ENCODE data around the gene MAP7.

The MAP7 gene

GRCh38 chr6:136520517-136520916 lies 29.7 kb downstream of the MAP7 start:
- Histone ChIP-seq H3K27ac (ENCODE audit: low read depth, low read length) (no peak overlapping the region), H3K36me3 (ENCODE audit: control insufficient read depth, insufficient read depth, low read length) (no peaks in the 10 kb centered on the region), H3K4me1 (ENCODE audit: control insufficient read depth, insufficient read depth, low read length) (peaks cover 13% of the 10 kb centered on the region), H3K9ac (ENCODE audit: low read length) (no peak overlapping the region), H3K4me3 (ENCODE audit: low read depth, low read length) (no peak overlapping the region), H3K9me3 (ENCODE audit: control insufficient read depth, insufficient read depth, low read depth, low read length) (no peaks in the 10 kb centered on the region), H3K27me3 (ENCODE audit: control insufficient read depth, insufficient read depth, low read length) (no peaks in the 10 kb centered on the region)

- no peak overlapping the region for H3K9ac ChIP-seq (ENCODE audit: low read length)
- no peak overlapping the region for H3K4me3 ChIP-seq (ENCODE audit: low read depth, low read length)
- H3K27me3 ChIP-seq (ENCODE audit: control insufficient read depth, insufficient read depth, low read length) = no peaks in the 10 kb centered on the region
- no peaks in the 10 kb centered on the region for H3K36me3 ChIP-seq (ENCODE audit: control insufficient read depth, insufficient read depth, low read length)
- no peaks in the 10 kb centered on the region for H3K9me3 ChIP-seq (ENCODE audit: control insufficient read depth, insufficient read depth, low read depth, low read length)
- peaks cover 5% of the 10 kb centered on the region; the same call in 1 of the 2 replicates for H3K4me1 ChIP-seq (ENCODE audit: control insufficient read depth, insufficient read depth, low read length)
- H3K27ac ChIP-seq (ENCODE audit: low read depth, low read length) = no peak overlapping the region
These were observed 32.6 kb downstream of the MAP7 start for GRCh38 chr6:136517582-136517981.

- Histone ChIP-seq H3K4me3 (ENCODE audit: low read depth, low read length) (no peak overlapping the region), H3K9ac (ENCODE audit: low read length) (no peak overlapping the region), H3K27me3 (ENCODE audit: control insufficient read depth, insufficient read depth, low read length) (no peaks in the 10 kb centered on the region), H3K9me3 (ENCODE audit: control insufficient read depth, insufficient read depth, low read depth, low read length) (no peaks in the 10 kb centered on the region), H3K36me3 (ENCODE audit: control insufficient read depth, insufficient read depth, low read length) (no peaks in the 10 kb centered on the region), H3K27ac (ENCODE audit: low read depth, low read length) (no peak overlapping the region), H3K4me1 (ENCODE audit: control insufficient read depth, insufficient read depth, low read length) (peaks cover 5% of the 10 kb centered on the region; the same call in 1 of the 2 replicates)
These were observed 33.2 kb downstream of the MAP7 start for GRCh38 chr6:136517002-136517401.

- Histone ChIP-seq H3K36me3 (ENCODE audit: control insufficient read depth, insufficient read depth, low read length) (no peaks in the 10 kb centered on the region), H3K27ac (ENCODE audit: low read depth, low read length) (no peak overlapping the region), H3K27me3 (ENCODE audit: control insufficient read depth, insufficient read depth, low read length) (no peaks in the 10 kb centered on the region), H3K9me3 (ENCODE audit: control insufficient read depth, insufficient read depth, low read depth, low read length) (no peaks in the 10 kb centered on the region), H3K9ac (ENCODE audit: low read length) (no peak overlapping the region), H3K4me3 (ENCODE audit: low read depth, low read length) (no peak overlapping the region), H3K4me1 (ENCODE audit: control insufficient read depth, insufficient read depth, low read length) (no peaks in the 10 kb centered on the region; the same call in 1 of the 2 replicates)
These were observed 35.6 kb downstream of the MAP7 start for GRCh38 chr6:136514591-136514990.

- no peaks in the 10 kb centered on the region for H3K27me3 ChIP-seq (ENCODE audit: control insufficient read depth, insufficient read depth, low read length)
- no peak overlapping the region for H3K27ac ChIP-seq (ENCODE audit: low read depth, low read length)
- H3K4me1 ChIP-seq (ENCODE audit: control insufficient read depth, insufficient read depth, low read length) = peaks cover 5% of the 10 kb centered on the region; the same call in 1 of the 2 replicates
- H3K9ac ChIP-seq (ENCODE audit: low read length) = no peak overlapping the region
- no peak overlapping the region for H3K4me3 ChIP-seq (ENCODE audit: low read depth, low read length)
- no peaks in the 10 kb centered on the region for H3K9me3 ChIP-seq (ENCODE audit: control insufficient read depth, insufficient read depth, low read depth, low read length)
- H3K36me3 ChIP-seq (ENCODE audit: control insufficient read depth, insufficient read depth, low read length) = no peaks in the 10 kb centered on the region
These were observed 38.3 kb downstream of the MAP7 start for GRCh38 chr6:136511926-136512325.

- Histone ChIP-seq H3K9me3 (ENCODE audit: control insufficient read depth, insufficient read depth, low read depth, low read length) (no peaks in the 10 kb centered on the region), H3K4me3 (ENCODE audit: low read depth, low read length) (no peak overlapping the region), H3K27ac (ENCODE audit: low read depth, low read length) (no peak overlapping the region), H3K27me3 (ENCODE audit: control insufficient read depth, insufficient read depth, low read length) (no peaks in the 10 kb centered on the region), H3K36me3 (ENCODE audit: control insufficient read depth, insufficient read depth, low read length) (no peaks in the 10 kb centered on the region), H3K9ac (ENCODE audit: low read length) (no peak overlapping the region), H3K4me1 (ENCODE audit: control insufficient read depth, insufficient read depth, low read length) (peaks cover 10% of the 10 kb centered on the region; the same call in 1 of the 2 replicates)
These were observed 38.8 kb downstream of the MAP7 start for GRCh38 chr6:136511397-136511796.

GRCh38 chr6:136510782-136511181 lies 39.4 kb downstream of the MAP7 start:
- Histone ChIP-seq H3K36me3 (ENCODE audit: control insufficient read depth, insufficient read depth, low read length) (no peaks in the 10 kb centered on the region), H3K27me3 (ENCODE audit: control insufficient read depth, insufficient read depth, low read length) (no peaks in the 10 kb centered on the region), H3K27ac (ENCODE audit: low read depth, low read length) (no peak overlapping the region), H3K9me3 (ENCODE audit: control insufficient read depth, insufficient read depth, low read depth, low read length) (no peaks in the 10 kb centered on the region), H3K4me1 (ENCODE audit: control insufficient read depth, insufficient read depth, low read length) (peaks cover 15% of the 10 kb centered on the region; the same call in 1 of the 2 replicates), H3K9ac (ENCODE audit: low read length) (no peak overlapping the region), H3K4me3 (ENCODE audit: low read depth, low read length) (no peak overlapping the region)

- peaks cover 15% of the 10 kb centered on the region; the same call in 1 of the 2 replicates for H3K4me1 ChIP-seq (ENCODE audit: control insufficient read depth, insufficient read depth, low read length)
- H3K9me3 ChIP-seq (ENCODE audit: control insufficient read depth, insufficient read depth, low read depth, low read length) = no peaks in the 10 kb centered on the region
- H3K27me3 ChIP-seq (ENCODE audit: control insufficient read depth, insufficient read depth, low read length) = no peaks in the 10 kb centered on the region
- no peak overlapping the region for H3K9ac ChIP-seq (ENCODE audit: low read length)
- H3K4me3 ChIP-seq (ENCODE audit: low read depth, low read length) = no peak overlapping the region
- H3K27ac ChIP-seq (ENCODE audit: low read depth, low read length) = no peak overlapping the region
- no peaks in the 10 kb centered on the region for H3K36me3 ChIP-seq (ENCODE audit: control insufficient read depth, insufficient read depth, low read length)
These were observed 39.9 kb downstream of the MAP7 start for GRCh38 chr6:136510299-136510698.

GRCh38 chr6:136508725-136509392 lies 41.4 kb downstream of the MAP7 start:
- Histone ChIP-seq H3K27ac (ENCODE audit: low read depth, low read length) (no peak overlapping the region), H3K4me3 (ENCODE audit: low read depth, low read length) (no peak overlapping the region), H3K27me3 (ENCODE audit: control insufficient read depth, insufficient read depth, low read length) (no peaks in the 10 kb centered on the region), H3K4me1 (ENCODE audit: control insufficient read depth, insufficient read depth, low read length) (peaks cover 16% of the 10 kb centered on the region; the same call in 1 of the 2 replicates), H3K36me3 (ENCODE audit: control insufficient read depth, insufficient read depth, low read length) (no peaks in the 10 kb centered on the region), H3K9me3 (ENCODE audit: control insufficient read depth, insufficient read depth, low read depth, low read length) (no peaks in the 10 kb centered on the region), H3K9ac (ENCODE audit: low read length) (no peak overlapping the region)

GRCh38 chr6:136506124-136506799 lies 44.0 kb downstream of the MAP7 start:
- no peaks in the 10 kb centered on the region for H3K9me3 ChIP-seq (ENCODE audit: control insufficient read depth, insufficient read depth, low read depth, low read length)
- H3K36me3 ChIP-seq (ENCODE audit: control insufficient read depth, insufficient read depth, low read length) = no peaks in the 10 kb centered on the region
- peaks cover 42% of the 10 kb centered on the region for H3K4me1 ChIP-seq (ENCODE audit: control insufficient read depth, insufficient read depth, low read length)
- no peak overlapping the region for H3K4me3 ChIP-seq (ENCODE audit: low read depth, low read length)
- no peaks in the 10 kb centered on the region for H3K27me3 ChIP-seq (ENCODE audit: control insufficient read depth, insufficient read depth, low read length)
- no peak overlapping the region for H3K9ac ChIP-seq (ENCODE audit: low read length)
- H3K27ac ChIP-seq (ENCODE audit: low read depth, low read length) = peak overlapping the region; percentile 30; the same call in 1 of the 2 replicates

- no peak overlapping the region for H3K9ac ChIP-seq (ENCODE audit: low read length)
- H3K27me3 ChIP-seq (ENCODE audit: control insufficient read depth, insufficient read depth, low read length) = no peaks in the 10 kb centered on the region
- no peaks in the 10 kb centered on the region for H3K9me3 ChIP-seq (ENCODE audit: control insufficient read depth, insufficient read depth, low read depth, low read length)
- peak overlapping the region; percentile 54 for H3K27ac ChIP-seq (ENCODE audit: low read depth, low read length)
- 0 out of 2 replicates have a peak overlapping the region, but pooled peaks have one; percentile 9 for H3K4me3 ChIP-seq (ENCODE audit: low read depth, low read length)
- no peaks in the 10 kb centered on the region for H3K36me3 ChIP-seq (ENCODE audit: control insufficient read depth, insufficient read depth, low read length)
- H3K4me1 ChIP-seq (ENCODE audit: control insufficient read depth, insufficient read depth, low read length) = peaks cover 59% of the 10 kb centered on the region
These were observed 46.8 kb downstream of the MAP7 start for GRCh38 chr6:136503303-136504029.

Data from HUES6 (cell line).